Renal cortical epithelial cell (primary cell): ENCODE data around the gene CGB3. TPM values are rescaled to one million over a fixed set of nuclear protein-coding genes. Genes with fewer than 3 reads are reported as not detected.

Experiments
- DNase-seq: peaks from one replicate; pipeline ENCODE4 v3.0.0-alpha.2; 2011; ENCODE audit warnings: low read depth
- total RNA-seq: library from RNA; depleted of rRNA; stranded (reverse); fragments of >200 nt; gene quantifications from 2 replicates; pipeline ENCODE4 v1.2.3, GENCODE V29; 2014

Gene CGB3
- total RNA-seq, 1 donor from 2014 or later: not detected

DNA sequence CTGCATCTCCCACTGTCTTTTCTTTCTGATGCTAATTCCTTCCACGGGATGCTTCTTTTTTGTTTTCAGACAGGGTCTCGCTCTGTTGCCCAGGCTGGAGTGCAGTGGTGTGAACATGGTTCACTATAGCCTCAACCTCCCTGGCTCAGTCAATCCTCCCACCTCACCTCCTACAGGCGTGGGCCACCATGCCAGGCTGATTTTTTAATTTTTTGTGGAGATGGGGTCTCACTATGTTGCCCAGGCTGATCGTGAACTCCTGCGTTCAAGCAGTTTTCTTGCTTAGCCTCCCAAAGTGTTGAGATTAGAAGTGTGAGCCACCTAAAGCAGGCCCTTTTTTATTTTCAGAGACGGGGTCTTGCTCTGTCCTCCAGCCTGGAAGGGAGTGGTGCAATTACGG lies 35.8 kb downstream of the CGB3 start:
- DNase-seq: no peak

- no peak for DNase-seq
Observed at GRCh38 chr19:48987323-48987722, 36.8 kb downstream of the CGB3 start.

DNA sequence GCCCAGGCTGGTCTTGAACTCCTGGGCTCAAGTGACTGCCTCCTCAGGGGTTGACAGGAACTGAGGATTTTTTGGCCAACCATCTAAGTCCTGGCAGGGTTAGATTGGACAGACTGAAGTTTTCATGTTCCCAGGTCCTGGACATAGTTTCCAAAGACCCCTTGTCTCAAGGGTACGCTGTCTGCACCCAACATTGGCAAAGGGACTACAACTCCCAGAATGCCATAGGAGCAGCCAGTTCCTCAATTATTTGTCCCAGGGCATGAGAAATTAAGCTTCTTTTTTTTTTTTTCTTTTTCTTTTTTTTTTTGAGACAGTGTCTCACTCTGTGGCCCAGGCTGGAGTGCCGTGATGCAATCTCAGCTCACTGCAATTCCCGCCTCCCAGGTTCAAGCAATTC lies 37.9 kb downstream of the CGB3 start:
- DNase-seq: no peak

GRCh38 chr19:48985711-48986110 lies 38.4 kb downstream of the CGB3 start:
- no peak for DNase-seq

GRCh38 chr19:48982280-48982679 lies 41.9 kb downstream of the CGB3 start:
- no peak for DNase-seq

GRCh38 chr19:48977061-48977460 lies 47.1 kb downstream of the CGB3 start:
- DNase-seq: no peak

DNA sequence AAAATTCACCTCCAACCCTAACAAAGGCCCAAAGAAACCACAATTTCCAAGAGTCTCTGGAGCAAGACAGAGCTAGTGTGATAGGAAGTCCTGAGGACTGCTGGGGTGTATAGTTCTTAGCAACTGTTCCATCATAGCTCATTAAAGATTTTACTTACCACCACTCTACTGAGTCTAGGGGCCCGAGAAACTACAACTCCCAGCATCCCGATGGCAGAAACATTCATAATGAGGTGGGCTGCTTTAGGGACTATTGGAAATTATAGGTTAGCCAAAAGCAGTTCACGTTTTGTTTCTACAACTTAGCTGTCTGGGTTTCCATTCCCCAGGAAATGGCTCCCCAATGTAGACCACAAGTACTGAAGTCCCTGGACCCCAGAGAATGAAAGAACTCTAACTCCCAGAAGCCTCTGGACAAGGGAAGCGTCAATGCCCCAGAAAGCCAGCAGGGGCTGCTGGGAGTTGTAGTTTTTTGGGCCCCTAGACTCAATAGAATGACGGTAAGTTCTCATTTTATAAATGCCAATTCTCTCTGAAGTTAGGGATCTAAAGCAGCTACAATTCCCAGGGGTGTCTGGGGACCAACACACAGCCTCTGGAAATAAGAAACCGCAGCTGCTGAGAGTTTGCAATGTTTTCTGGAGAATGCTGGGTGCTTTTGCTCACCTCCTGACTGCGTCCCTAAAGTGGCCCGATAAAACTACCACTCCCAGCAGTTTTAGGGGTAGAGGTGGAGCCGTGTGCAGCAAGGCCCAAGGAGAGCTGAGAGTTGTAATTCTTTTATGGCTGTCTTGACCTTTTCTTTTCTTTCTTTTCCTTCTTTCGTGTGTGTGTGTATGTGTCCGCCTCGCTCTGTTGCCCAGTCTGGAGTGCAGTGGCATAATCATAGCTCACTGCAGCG lies 47.9 kb downstream of the CGB3 start:
- DNase-seq: no peak

Other genes starting within 250 kb of the CGB3 start
- gene BCAT2, start 213.3 kb downstream of the CGB3 start, total RNA-seq: 27.2 and 37.3 TPM in 2 replicates
- gene HSD17B14, start 187.8 kb downstream of the CGB3 start, total RNA-seq: 0.60 and 1.7 TPM in 2 replicates
- 6.8 and 14.4 TPM in 2 replicates for gene PLEKHA4, start 155.7 kb downstream of the CGB3 start, total RNA-seq
- 28.1 and 29.9 TPM in 2 replicates for gene PPP1R15A, start 151.9 kb downstream of the CGB3 start, total RNA-seq
- gene TULP2, start 125.6 kb downstream of the CGB3 start, total RNA-seq: 0.10 TPM in 1 of 2 replicates, not detected in the other
- 100 and 287 TPM in 2 replicates for gene NUCB1, start 124.0 kb downstream of the CGB3 start, total RNA-seq
- gene DHDH, start 90.6 kb downstream of the CGB3 start, total RNA-seq: 0.10 and 1.7 TPM in 2 replicates
- gene BAX, start 69.5 kb downstream of the CGB3 start, total RNA-seq: 101 and 135 TPM in 2 replicates
- gene FTL, start 59.0 kb downstream of the CGB3 start, total RNA-seq: 1,420 and 1,436 TPM in 2 replicates
- 42.9 and 72.1 TPM in 2 replicates for gene GYS1, start 31.0 kb downstream of the CGB3 start, total RNA-seq
- 170 and 313 TPM in 2 replicates for gene RUVBL2, start 30.4 kb downstream of the CGB3 start, total RNA-seq
- gene LHB, start 7.2 kb downstream of the CGB3 start, total RNA-seq: 0.25 TPM in 1 of 2 replicates, not detected in the other
- 1.0 TPM in 1 of 2 replicates, not detected in the other for gene CGB2, start 7.6 kb upstream of the CGB3 start, total RNA-seq
- 1.4 TPM in 1 of 2 replicates, not detected in the other for gene CGB1, start 12.6 kb upstream of the CGB3 start, total RNA-seq
- gene CGB5, start 19.5 kb upstream of the CGB3 start, total RNA-seq: not detected in 2 replicates
- gene CGB8, start 24.8 kb upstream of the CGB3 start, total RNA-seq: 1.2 TPM in 1 of 2 replicates, not detected in the other
- gene CGB7, start 33.4 kb upstream of the CGB3 start, total RNA-seq: 0.25 and 0.35 TPM in 2 replicates
- gene NTF4, start 40.5 kb upstream of the CGB3 start, total RNA-seq: 0.25 and 0.52 TPM in 2 replicates
- gene KCNA7, start 48.4 kb upstream of the CGB3 start, total RNA-seq: not detected in 2 replicates
- 82.8 and 138 TPM in 2 replicates for gene SNRNP70, start 61.1 kb upstream of the CGB3 start, total RNA-seq
- gene LIN7B, start 90.0 kb upstream of the CGB3 start, total RNA-seq: 2.5 and 7.5 TPM in 2 replicates
- 0.45 TPM in 1 of 2 replicates, not detected in the other for gene C19orf73, start 94.8 kb upstream of the CGB3 start, total RNA-seq
- gene PPFIA3, start 95.2 kb upstream of the CGB3 start, total RNA-seq: 2.6 and 3.6 TPM in 2 replicates
- not detected in 2 replicates for gene HRC, start 131.1 kb upstream of the CGB3 start, total RNA-seq
- gene TRPM4, start 133.5 kb upstream of the CGB3 start, total RNA-seq: 15.3 and 30.4 TPM in 2 replicates